IPS-15b (cell line): ENCODE data around the gene MOB3B.

Experiments
- H3K27me3 ChIP-seq: one replicate; pipeline ENCODE4 v1.6.1; 2013; ENCODE audit warnings: low read length; ENCODE audit not compliant: control insufficient read depth, insufficient read depth
- H3K36me3 ChIP-seq: one replicate; pipeline ENCODE4 v1.6.1; 2013; ENCODE audit warnings: low read length; ENCODE audit not compliant: control insufficient read depth, insufficient read depth
- H3K4me1 ChIP-seq: one replicate; pipeline ENCODE4 v1.6.1; 2013; ENCODE audit warnings: mild to moderate bottlenecking, low read length; ENCODE audit not compliant: control insufficient read depth, insufficient read depth
- H3K4me3 ChIP-seq: one replicate; pipeline ENCODE4 v1.5.1; 2013; ENCODE audit warnings: low read depth, low read length
- H3K9ac ChIP-seq: one replicate; pipeline ENCODE4 v1.6.1; 2013; ENCODE audit warnings: low read depth, mild to moderate bottlenecking, low read length
- H3K9me3 ChIP-seq: one replicate; pipeline ENCODE4 v1.6.1; 2013; ENCODE audit warnings: mild to moderate bottlenecking, low read length; ENCODE audit not compliant: control insufficient read depth, insufficient read depth

MOB3B gene

DNA sequence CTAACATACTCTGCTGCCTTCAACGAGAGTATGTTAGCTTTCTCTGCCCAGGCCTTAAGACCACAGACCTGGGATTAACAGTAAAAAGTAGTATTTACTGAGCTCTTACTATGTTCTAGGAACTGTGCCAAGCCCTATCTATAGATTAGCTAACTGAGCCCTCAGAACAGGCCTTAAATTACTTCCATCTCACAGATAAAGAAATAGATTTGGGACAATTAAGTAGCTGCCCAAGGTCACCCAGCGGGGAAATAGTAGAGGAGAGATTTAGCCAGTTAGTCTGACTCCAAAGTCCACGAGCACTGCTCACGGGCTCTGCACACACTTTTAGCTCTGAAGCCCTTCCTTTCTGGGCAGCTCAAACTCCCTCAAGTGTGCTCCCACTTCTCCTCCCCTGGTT, 168.1 kb downstream of the MOB3B start:
- no peak overlapping the region for H3K4me3 ChIP-seq
- H3K36me3 ChIP-seq, result no peaks in the 10 kb centered on the region
- H3K27me3 ChIP-seq, result no peaks in the 10 kb centered on the region
- no peaks in the 10 kb centered on the region for H3K9me3 ChIP-seq
- H3K9ac ChIP-seq, result no peak overlapping the region
- peaks cover 11% of the 10 kb centered on the region for H3K4me1 ChIP-seq

DNA sequence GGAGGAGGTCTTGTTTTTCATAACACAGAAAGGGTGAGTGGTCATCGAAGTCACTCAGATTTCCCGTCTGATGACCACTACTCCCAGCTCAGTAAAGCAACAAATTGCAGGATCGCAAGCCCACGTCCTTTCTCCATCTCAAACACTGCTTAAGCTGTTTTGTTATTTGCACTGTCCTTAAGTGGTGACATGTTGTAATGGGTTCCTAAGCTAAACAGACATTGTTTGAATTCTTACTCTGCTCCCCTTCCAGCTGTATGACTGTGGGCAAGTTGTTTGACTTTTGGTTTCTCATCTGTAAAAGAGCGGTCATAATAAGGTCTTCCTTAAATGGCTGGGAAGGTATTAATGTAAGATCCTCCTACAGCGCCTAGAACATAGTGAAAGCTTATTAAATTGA, 169.9 kb downstream of the MOB3B start:
- Histone ChIP-seq H3K9ac (no peak overlapping the region), H3K27me3 (no peaks in the 10 kb centered on the region), H3K4me1 (no peaks in the 10 kb centered on the region), H3K4me3 (no peak overlapping the region), H3K9me3 (no peaks in the 10 kb centered on the region), H3K36me3 (no peaks in the 10 kb centered on the region)

DNA sequence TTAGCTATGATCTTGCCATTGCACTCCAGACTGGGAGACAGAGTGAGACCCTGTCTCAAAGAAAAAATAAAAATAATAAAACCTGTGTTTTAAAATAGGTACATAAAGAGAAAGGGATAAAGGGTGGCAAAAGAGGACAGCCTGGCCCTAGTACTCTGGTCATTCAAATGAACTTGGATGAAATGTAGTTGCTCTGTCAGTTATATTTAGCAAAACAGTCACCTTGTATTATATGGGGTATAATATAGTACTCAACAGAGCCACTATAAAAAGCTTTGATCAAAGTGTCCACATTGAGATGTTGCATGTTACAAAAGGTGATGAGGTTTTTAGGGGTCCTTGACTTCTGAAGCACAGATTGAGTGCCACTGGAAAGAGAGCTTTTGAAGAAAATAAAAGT, 171.6 kb downstream of the MOB3B start:
- Histone ChIP-seq H3K4me3 (no peak overlapping the region), H3K9me3 (no peaks in the 10 kb centered on the region), H3K36me3 (no peaks in the 10 kb centered on the region), H3K4me1 (peaks cover 10% of the 10 kb centered on the region), H3K27me3 (no peaks in the 10 kb centered on the region), H3K9ac (no peak overlapping the region)

DNA sequence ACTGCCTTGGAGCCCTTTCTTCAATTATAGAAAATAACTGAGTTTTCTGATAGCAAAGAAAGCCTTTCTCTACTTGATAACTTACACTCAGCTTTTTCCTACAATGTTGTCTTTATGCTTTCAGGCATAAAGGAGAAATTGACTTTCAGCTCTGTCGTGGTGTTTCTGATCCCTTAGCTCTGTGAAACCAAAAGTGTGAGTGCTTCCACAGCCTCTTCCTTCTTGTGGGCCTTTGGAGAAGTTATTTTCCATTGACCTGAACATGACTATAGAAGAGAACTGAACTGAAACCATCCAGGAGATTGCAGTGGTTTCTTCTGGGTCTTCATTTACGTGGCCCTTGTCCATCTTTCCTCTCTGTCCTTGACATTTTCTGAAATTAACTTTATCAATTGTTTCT, 173.2 kb downstream of the MOB3B start:
- H3K4me3 ChIP-seq, result no peak overlapping the region
- no peaks in the 10 kb centered on the region for H3K9me3 ChIP-seq
- peaks cover 13% of the 10 kb centered on the region for H3K4me1 ChIP-seq
- no peak overlapping the region for H3K9ac ChIP-seq
- no peaks in the 10 kb centered on the region for H3K27me3 ChIP-seq
- no peaks in the 10 kb centered on the region for H3K36me3 ChIP-seq

DNA sequence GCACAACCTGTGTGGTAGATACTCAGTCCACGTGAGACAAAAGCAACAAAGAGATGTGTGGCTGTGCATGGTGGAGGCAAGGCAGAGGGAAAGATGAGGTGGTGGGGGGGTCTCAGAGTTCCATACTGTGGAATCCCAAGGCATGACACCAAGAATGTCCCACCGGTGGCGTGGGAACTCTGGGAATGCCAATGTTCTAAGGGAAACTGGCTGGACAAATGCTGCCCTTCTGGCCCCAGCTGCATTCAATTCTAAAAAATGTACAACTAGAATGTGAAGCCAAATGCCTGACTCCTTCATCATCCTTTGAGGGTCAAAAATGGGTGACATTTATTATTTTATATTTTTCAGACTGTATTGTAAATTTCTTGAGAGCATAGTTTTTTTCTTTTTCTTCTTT, 174.4 kb downstream of the MOB3B start:
- Histone ChIP-seq H3K9ac (no peak overlapping the region), H3K9me3 (no peaks in the 10 kb centered on the region), H3K4me1 (peaks cover 13% of the 10 kb centered on the region), H3K27me3 (no peaks in the 10 kb centered on the region), H3K36me3 (no peaks in the 10 kb centered on the region), H3K4me3 (no peak overlapping the region)

DNA sequence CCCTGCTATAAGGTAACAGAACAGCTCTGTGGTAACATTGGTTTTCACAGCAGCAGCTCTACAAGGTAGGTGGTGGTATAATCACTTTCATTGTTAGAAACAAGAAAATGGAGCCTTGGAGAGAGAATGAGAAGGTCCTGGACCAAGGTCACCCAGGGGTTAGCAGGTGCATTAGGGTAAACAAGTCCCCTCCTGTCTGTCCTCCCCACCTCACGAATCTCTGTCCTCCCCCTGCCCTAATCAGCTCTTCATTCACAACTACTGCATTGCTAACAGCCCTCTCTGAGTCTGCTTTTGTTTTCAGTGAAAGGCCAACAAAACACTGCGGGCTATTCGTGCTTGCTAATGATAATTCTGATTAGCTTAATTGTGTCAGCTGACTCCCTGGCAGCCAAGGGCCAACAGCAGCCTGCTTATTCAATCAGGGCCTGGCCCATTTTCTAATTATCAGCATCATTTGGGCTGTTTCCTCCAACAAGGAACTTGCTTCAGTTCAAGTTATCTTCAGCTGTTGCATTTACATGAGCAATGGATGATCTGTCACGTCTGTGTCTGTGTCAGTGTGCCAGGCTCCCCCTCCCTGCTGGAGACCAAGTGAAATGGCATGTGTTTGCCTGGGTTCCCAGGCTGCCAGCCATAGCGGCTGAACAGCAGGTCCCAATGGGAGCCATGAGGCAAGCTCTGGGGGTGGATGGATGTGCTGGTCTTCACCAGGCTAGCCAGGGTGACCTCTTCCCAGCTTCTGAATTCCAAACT, 176.0 kb downstream of the MOB3B start:
- H3K9me3 ChIP-seq, result no peaks in the 10 kb centered on the region
- no peaks in the 10 kb centered on the region for H3K36me3 ChIP-seq
- H3K4me1 ChIP-seq, result peaks cover 19% of the 10 kb centered on the region
- no peaks in the 10 kb centered on the region for H3K27me3 ChIP-seq
- H3K4me3 ChIP-seq, result no peak overlapping the region
- no peak overlapping the region for H3K9ac ChIP-seq

DNA sequence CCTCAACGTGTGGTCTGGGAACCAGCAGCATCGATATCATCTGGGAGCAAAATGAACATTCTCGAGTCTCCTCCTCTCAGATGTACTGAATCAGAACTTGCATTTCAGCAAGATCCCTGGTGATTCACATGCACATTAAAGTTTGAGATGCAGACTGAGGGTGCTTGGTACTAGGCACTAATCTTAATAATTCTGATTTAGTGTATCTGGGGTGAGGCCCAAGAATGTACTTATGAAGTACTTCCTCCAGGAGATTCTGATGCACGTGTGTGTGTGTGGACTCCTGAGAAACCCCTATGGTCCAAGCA, 176.5 kb downstream of the MOB3B start:
- Histone ChIP-seq H3K4me1 (peaks cover 19% of the 10 kb centered on the region), H3K27me3 (no peaks in the 10 kb centered on the region), H3K9me3 (no peaks in the 10 kb centered on the region), H3K36me3 (no peaks in the 10 kb centered on the region), H3K4me3 (no peak overlapping the region), H3K9ac (no peak overlapping the region)

DNA sequence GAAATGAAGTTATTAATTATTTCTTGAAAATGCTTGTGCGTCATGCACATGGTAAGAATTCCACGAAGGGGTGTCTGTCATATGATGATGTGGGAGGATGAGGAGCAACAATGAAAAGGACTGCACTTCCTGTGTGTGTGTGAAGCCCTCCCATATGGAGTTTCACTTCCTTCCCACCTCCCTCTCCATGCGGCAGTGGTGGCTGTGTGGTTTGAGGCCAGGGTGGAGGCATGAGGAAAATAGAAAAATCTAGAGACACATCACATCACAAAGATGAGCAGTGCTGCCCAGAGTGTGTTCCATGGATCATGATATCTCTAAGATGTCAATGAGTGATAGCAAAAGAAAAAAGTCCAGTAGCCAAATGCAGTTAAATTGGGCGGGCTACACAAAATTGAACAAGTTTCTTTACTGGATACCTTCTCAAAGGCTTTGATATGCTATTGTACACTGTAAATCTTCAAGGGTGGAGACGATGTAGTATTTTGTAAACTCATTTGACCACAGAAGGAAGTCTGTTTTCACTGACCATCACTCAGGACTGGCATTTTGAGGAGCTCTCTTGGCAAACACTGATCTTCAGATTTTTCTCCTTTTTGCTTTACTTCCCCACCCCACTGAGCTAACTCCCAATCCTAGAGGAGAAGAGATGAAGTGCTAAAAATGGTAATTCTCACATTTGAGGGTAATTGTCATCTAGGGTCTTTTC, 177.0 kb downstream of the MOB3B start:
- Histone ChIP-seq H3K9ac (no peak overlapping the region), H3K4me1 (peaks cover 19% of the 10 kb centered on the region)

DNA sequence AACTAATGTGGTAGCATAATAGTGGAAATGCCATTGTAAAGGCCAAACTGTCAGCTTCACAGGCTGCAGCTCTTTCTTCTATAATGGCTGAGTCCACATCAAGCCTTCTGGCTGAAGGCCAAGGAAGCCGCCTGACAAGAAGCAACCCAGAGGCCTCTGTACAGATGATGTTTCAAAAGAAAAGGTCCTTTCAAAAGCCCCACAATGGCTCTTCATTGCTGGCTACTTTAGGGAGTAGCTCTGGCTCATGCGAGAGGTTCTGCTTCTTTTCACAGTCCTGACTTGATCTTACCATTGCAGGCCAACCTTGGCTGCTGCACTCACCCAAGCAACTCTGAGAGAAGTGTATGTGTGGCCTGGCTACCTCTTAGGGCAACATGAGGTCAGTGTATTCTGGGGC, 178.2 kb downstream of the MOB3B start:
- H3K9ac ChIP-seq, result no peak overlapping the region
- H3K36me3 ChIP-seq, result no peaks in the 10 kb centered on the region
- H3K27me3 ChIP-seq, result no peaks in the 10 kb centered on the region

More for the DNA sequence above, 177.0 kb downstream of the MOB3B start:
- no peaks in the 10 kb centered on the region for H3K9me3 ChIP-seq
- H3K36me3 ChIP-seq, result no peaks in the 10 kb centered on the region
- H3K27me3 ChIP-seq, result no peaks in the 10 kb centered on the region
- no peak overlapping the region for H3K4me3 ChIP-seq

DNA sequence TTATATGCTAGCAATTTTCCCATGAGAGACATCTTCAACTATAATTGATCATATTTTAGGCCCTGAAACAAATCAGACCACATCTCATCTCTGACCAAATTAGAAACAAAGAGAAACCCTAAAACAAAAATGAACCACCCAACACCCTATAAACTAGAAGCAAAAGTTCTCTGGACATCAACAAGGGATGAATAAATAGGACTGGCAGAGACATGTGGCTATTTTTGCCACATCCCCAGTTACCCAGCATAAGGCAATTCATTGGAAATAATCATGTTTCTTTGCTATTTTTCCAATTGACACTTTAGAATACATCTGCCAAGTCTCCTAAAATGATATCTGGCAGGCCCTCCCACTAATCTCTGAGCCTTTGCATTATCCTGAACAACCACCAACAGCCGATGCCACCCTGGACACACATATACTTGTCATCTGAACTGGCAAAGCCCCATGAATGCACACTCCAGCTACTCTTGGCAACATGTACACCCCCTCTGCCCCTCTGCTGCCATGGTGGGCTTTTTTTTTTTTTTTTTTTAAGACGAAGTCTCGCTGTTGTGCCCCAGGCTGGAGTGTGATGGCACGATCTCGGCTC, 179.1 kb downstream of the MOB3B start:
- Histone ChIP-seq H3K9me3 (no peaks in the 10 kb centered on the region), H3K4me1 (peaks cover 19% of the 10 kb centered on the region), H3K36me3 (no peaks in the 10 kb centered on the region), H3K27me3 (no peaks in the 10 kb centered on the region), H3K4me3 (no peak overlapping the region), H3K9ac (no peak overlapping the region)

More for the DNA sequence above, 178.2 kb downstream of the MOB3B start:
- Histone ChIP-seq H3K4me3 (no peak overlapping the region), H3K4me1 (peaks cover 19% of the 10 kb centered on the region), H3K9me3 (no peaks in the 10 kb centered on the region)

DNA sequence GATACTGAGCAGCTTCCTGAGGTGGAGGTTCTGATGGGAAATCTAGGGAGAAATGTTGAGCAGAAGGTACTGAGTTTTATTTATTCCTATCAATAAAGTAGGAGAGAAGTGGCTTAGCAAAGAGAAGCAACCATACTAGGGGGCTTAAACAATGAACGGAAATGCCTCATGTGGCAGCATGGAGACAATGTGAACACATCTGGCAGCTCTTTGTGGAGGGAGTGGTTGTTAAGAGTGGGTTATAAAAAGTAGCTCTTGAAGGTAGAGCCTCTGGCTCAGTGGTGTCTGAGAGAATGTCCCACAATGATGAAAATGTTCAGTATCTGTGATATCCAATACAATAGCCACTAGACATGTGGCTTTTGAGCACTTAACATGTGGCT, 179.9 kb downstream of the MOB3B start:
- H3K4me1 ChIP-seq, result peaks cover 19% of the 10 kb centered on the region
- no peak overlapping the region for H3K9ac ChIP-seq
- no peak overlapping the region for H3K4me3 ChIP-seq
- no peaks in the 10 kb centered on the region for H3K9me3 ChIP-seq
- no peaks in the 10 kb centered on the region for H3K36me3 ChIP-seq
- no peaks in the 10 kb centered on the region for H3K27me3 ChIP-seq
